NCI-H2227 treated with DMSO at 0.1 percent for 48 hours (cell line): Measurements from ENCODE around the gene ALPG.

Experiments
- DNase-seq: peaks from one replicate; lab custom pipeline; 2025; lab: John Stamatoyannopoulos, UW

The ALPG gene

GRCh38 chr2:232458661-232459418, 52.2 kb downstream of the ALPG start:
- DNase-seq: no peak

DNA sequence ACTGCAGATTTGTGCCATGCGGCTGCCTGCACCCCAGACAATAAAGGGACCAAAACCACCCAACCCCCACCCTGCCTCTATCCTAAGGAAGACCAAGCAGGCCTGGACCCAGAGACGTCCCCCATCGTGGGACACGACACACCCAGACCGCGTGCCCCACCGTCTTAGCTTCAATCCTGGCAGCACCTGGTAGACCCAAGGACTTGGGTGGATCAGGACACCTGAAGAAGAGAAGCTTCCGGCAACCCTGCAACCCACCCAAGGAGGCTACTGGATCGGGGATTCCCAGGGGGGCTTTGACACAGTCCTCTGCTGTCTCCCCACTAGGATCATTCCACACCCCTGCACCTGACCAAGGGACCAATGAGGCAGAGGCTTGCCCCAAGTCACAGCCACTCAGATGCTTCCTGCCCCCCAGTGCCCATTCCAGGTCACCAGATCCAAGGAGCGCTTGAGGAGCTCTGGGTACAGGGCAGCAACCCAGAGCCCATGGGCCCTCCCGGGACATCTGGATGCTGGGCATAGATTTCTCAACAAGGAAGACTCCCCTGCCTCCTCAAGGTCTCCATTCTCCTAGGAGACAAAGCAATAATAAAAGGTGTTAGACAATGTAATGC, 52.9 kb downstream of the ALPG start:
- DNase-seq: no peak

DNA sequence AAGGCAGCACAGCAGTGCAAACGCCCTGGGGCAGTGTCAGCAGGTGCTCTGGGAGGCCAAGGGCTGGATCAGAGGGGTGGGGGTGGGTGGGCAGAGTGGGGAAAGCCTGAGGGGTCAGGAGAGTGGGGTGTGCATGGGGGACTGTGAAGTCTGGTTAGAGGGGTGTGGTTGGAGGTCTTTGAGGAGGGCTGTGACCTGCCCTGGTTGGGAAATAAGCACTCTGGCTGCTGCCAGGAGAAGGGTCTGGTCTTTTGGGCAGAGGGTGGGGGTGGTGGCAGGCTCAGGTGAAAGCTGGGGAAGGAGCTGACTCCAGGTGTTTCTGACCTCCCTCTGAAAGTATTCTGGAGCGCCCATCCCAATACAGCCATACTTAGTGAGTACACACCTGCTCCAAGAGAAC, 53.5 kb downstream of the ALPG start:
- no peak for DNase-seq
